Endodermal cell (in vitro differentiated cells): ENCODE data around the gene RBM26. TPM values are rescaled to one million over a fixed set of nuclear protein-coding genes. Genes with fewer than 3 reads are reported as not detected.
"Not testable (repeated sequence)": the region's sequence is repeated elsewhere in the genome, so short reads cannot be mapped to it uniquely, and the experiment has no call there.

Source experiments
- DNase-seq: peaks from one replicate; pipeline ENCODE4 v3.0.0-alpha.2; 2017
- H3K27ac ChIP-seq: 2 replicates; pipeline ENCODE4 v1.5.1; 2013; ENCODE audit warnings: mild to moderate bottlenecking, low read depth, low read length, moderate library complexity
- H3K27me3 ChIP-seq: 2 replicates; pipeline ENCODE4 v1.6.1; 2013; ENCODE audit warnings: mild to moderate bottlenecking, low read length, moderate library complexity; ENCODE audit not compliant: insufficient read depth, control insufficient read depth, poor library complexity, severe bottlenecking
- H3K36me3 ChIP-seq: 2 replicates; pipeline ENCODE4 v1.7.0; 2013; ENCODE audit warnings: mild to moderate bottlenecking, low read length, moderate library complexity; ENCODE audit not compliant: control insufficient read depth, insufficient read depth
- H3K4me1 ChIP-seq: one replicate; pipeline ENCODE4 v1.7.0; 2013; ENCODE audit warnings: low read length; ENCODE audit not compliant: control insufficient read depth, insufficient read depth
- H3K4me3 ChIP-seq: 2 replicates; pipeline ENCODE4 v1.5.1; 2013; ENCODE audit warnings: mild to moderate bottlenecking, low read length, moderate library complexity
- H3K9ac ChIP-seq: 2 replicates; pipeline ENCODE4 v1.6.1; 2013; ENCODE audit warnings: mild to moderate bottlenecking, low read length, moderate library complexity; ENCODE audit not compliant: poor library complexity, severe bottlenecking; ENCODE audit errors: extremely low read depth
- H3K9me3 ChIP-seq: 2 replicates; pipeline ENCODE4 v1.6.1; 2013; ENCODE audit warnings: mild to moderate bottlenecking, low read length, moderate library complexity; ENCODE audit not compliant: control insufficient read depth
- H3K27ac Mint-ChIP-seq: 2 replicates; pipeline ENCODE4 v1.8.0; 2020; ENCODE audit warnings: mixed read lengths
- H3K27me3 Mint-ChIP-seq: 2 replicates; pipeline ENCODE4 v1.8.0; 2021; ENCODE audit warnings: mild to moderate bottlenecking, mixed read lengths; ENCODE audit not compliant: insufficient read depth
- H3K36me3 Mint-ChIP-seq: 2 replicates; pipeline ENCODE4 v1.8.0; 2020; ENCODE audit warnings: low read depth, mixed read lengths
- H3K4me1 Mint-ChIP-seq: 2 replicates; pipeline ENCODE4 v1.8.0; 2020; ENCODE audit warnings: mixed read lengths
- H3K4me3 Mint-ChIP-seq: 2 replicates; pipeline ENCODE4 v1.8.0; 2020; ENCODE audit warnings: mild to moderate bottlenecking, moderate library complexity, mixed read lengths
- H3K9me3 Mint-ChIP-seq: 2 replicates; pipeline ENCODE4 v1.8.0; 2020; ENCODE audit warnings: mild to moderate bottlenecking, mixed read lengths
- WGBS, 2 experiments: methylation state at CpG; one replicate each; pipeline versions ENCODE4 v1.1.5 to v1.1.7; 2013; ENCODE audit warnings: missing lambda C conversion rate in 2 of 2, mixed read lengths in 1 of 2; ENCODE audit not compliant: insufficient coverage in 1 of 2, insufficient read length in 1 of 2; 5-methylcytosine and 5-hydroxymethylcytosine counted together
- total RNA-seq, 2 donors: library from RNA; stranded (reverse); fragmentation: NEBNext Ultra II Directional in 1 of 2; extraction: Animal tissue kit (Norgen Biotek cat#: 25700) in 1 of 2; gene quantifications; 2 replicates in 1 of 2; 3 replicates in 1 of 2; pipeline ENCODE4 v1.2.1, GENCODE V29; 2021
- TF ChIP-seq, protein P1 (sequence below): fragments of 200-600 bp; sonication (generic); conservative IDR thresholded peaks from 2 replicates; pipeline ENCODE4 v1.5.0; 2021; ENCODE audit warnings: antibody characterized with exemption, mild to moderate bottlenecking

Gene RBM26
- total RNA-seq, 2 donors from 2014 or later, result 65.0 to 81.7 TPM

- Histone ChIP-seq H3K9me3 (peaks cover 6% of the 10 kb centered on the region), H3K36me3 (no peaks in the 10 kb centered on the region), H3K4me3 (no peak overlapping the region), H3K4me1 (peaks cover 10% of the 10 kb centered on the region), H3K9ac (no peak overlapping the region), H3K27me3 (no peaks in the 10 kb centered on the region), H3K27ac (no peak overlapping the region)
- peaks cover 18% of the 10 kb centered on the region for H3K4me1 Mint-ChIP-seq
- H3K36me3 Mint-ChIP-seq, result no peaks in the 10 kb centered on the region
- H3K9me3 Mint-ChIP-seq, result no peaks in the 10 kb centered on the region
- H3K27ac Mint-ChIP-seq, result no peak overlapping the region
- WGBS, 2 experiments, result 80 to 90% methylated on average over 1 to 3 of the region's 3 CpGs
- H3K27me3 Mint-ChIP-seq, result no peaks in the 10 kb centered on the region
- no peak for DNase-seq
- no peak overlapping the region for H3K4me3 Mint-ChIP-seq
- TF ChIP-seq, protein P1, sequence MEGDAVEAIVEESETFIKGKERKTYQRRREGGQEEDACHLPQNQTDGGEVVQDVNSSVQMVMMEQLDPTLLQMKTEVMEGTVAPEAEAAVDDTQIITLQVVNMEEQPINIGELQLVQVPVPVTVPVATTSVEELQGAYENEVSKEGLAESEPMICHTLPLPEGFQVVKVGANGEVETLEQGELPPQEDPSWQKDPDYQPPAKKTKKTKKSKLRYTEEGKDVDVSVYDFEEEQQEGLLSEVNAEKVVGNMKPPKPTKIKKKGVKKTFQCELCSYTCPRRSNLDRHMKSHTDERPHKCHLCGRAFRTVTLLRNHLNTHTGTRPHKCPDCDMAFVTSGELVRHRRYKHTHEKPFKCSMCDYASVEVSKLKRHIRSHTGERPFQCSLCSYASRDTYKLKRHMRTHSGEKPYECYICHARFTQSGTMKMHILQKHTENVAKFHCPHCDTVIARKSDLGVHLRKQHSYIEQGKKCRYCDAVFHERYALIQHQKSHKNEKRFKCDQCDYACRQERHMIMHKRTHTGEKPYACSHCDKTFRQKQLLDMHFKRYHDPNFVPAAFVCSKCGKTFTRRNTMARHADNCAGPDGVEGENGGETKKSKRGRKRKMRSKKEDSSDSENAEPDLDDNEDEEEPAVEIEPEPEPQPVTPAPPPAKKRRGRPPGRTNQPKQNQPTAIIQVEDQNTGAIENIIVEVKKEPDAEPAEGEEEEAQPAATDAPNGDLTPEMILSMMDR, result no peak
Observed at GRCh38 chr13:79282976-79283375, 123.1 kb downstream of the RBM26 start.

DNA sequence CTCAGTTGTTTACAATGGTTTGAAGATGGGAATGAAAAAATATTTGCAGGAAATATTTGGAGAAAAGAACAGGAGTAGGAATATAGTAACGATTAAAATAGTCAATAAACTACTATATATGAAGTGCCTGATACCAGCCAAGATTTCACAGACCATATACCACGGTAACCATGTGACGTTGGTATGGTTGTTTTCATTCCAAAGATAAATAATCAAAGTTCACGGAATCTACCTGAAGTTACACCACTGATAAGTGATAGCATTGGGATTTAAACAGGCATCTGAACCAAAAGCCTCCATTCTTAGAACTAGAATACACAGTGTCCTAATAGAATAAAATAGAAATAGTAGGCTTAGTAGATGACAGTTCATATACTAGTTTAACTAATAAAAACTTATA lies 123.5 kb downstream of the RBM26 start:
- peaks cover 6% of the 10 kb centered on the region for H3K9me3 ChIP-seq
- H3K4me1 ChIP-seq, result peaks cover 7% of the 10 kb centered on the region
- WGBS, 2 experiments, result 75% methylated on average over 4 of the region's 4 CpGs; no CpG with 5 or more reads in 1 of the 2 experiments
- no peak overlapping the region for H3K4me3 ChIP-seq
- H3K9me3 Mint-ChIP-seq, result no peaks in the 10 kb centered on the region
- DNase-seq, result no peak
- H3K27me3 Mint-ChIP-seq, result no peaks in the 10 kb centered on the region
- H3K27ac Mint-ChIP-seq, result no peak overlapping the region
- H3K36me3 Mint-ChIP-seq, result no peaks in the 10 kb centered on the region
- H3K36me3 ChIP-seq, result no peaks in the 10 kb centered on the region
- no peak overlapping the region for H3K27ac ChIP-seq
- H3K27me3 ChIP-seq, result no peaks in the 10 kb centered on the region
- peaks cover 18% of the 10 kb centered on the region for H3K4me1 Mint-ChIP-seq
- TF ChIP-seq, protein P1, result no peak
- no peak overlapping the region for H3K9ac ChIP-seq
- H3K4me3 Mint-ChIP-seq, result no peak overlapping the region

- Histone ChIP-seq H3K9ac (no peak overlapping the region), H3K9me3 (peaks cover 6% of the 10 kb centered on the region), H3K4me1 (peaks cover 7% of the 10 kb centered on the region), H3K27ac (no peak overlapping the region), H3K4me3 (no peak overlapping the region), H3K36me3 (no peaks in the 10 kb centered on the region), H3K27me3 (no peaks in the 10 kb centered on the region)
- no peak overlapping the region for H3K27ac Mint-ChIP-seq
- H3K4me3 Mint-ChIP-seq, result no peak overlapping the region
- peaks cover 18% of the 10 kb centered on the region for H3K4me1 Mint-ChIP-seq
- peaks cover 3% of the 10 kb centered on the region for H3K9me3 Mint-ChIP-seq
- TF ChIP-seq, protein P1, result no peak
- no peaks in the 10 kb centered on the region for H3K36me3 Mint-ChIP-seq
- WGBS, 2 experiments, result 43% methylated on average over 3 of the region's 3 CpGs
- DNase-seq, result peak; percentile 79
- H3K27me3 Mint-ChIP-seq, result no peaks in the 10 kb centered on the region
Observed at GRCh38 chr13:79281339-79281747, 124.7 kb downstream of the RBM26 start.

DNA sequence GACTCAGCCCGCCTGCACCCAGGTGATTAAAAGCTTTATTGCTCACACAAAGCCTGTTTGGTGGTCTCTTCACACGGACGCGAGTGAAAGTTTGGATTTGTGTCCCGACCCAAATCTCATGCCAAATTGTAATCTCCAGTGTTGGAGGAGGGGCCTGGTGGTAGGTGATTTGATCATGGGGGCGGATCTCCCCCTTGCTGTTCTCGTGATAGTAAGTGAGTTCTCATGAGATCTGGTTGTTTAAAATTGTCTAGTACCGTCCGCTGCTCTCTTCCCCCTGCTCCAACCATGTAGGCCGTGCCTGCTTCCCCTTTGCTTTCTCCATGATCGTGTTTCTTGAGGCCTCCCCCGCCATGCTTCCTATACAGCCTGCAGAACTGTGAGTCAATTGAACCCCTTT lies 126.3 kb downstream of the RBM26 start:
- Mint-ChIP-seq H3K9me3 (peaks cover 18% of the 10 kb centered on the region), H3K4me1 (peaks cover 18% of the 10 kb centered on the region)
- not testable (repeated sequence) for H3K9ac ChIP-seq, H3K4me3 Mint-ChIP-seq, H3K4me3 ChIP-seq, H3K4me1 ChIP-seq, H3K27ac Mint-ChIP-seq, H3K36me3 Mint-ChIP-seq, H3K27me3 Mint-ChIP-seq, H3K27ac ChIP-seq, H3K27me3 ChIP-seq, H3K9me3 ChIP-seq, H3K36me3 ChIP-seq
- DNase-seq, result peak; percentile 66
- WGBS, 2 experiments, result 78 to 82% methylated on average over 5 to 12 of the region's 12 CpGs
